Naive B cell (primary cell): ENCODE measurements around the gene FAR2. TPM values are rescaled to one million over a fixed set of nuclear protein-coding genes. Genes with fewer than 3 reads are reported as not detected.

Experiments
- ATAC-seq, 2 donors: fragments of 150-1000 bp; cut with Tn5 transposase; 2 replicates each; pipeline ENCODE4 v1.10.0; 2021; ENCODE audit warnings: low read depth in 2 of 2, mild to moderate bottlenecking in 2 of 2, moderate library complexity in 2 of 2
- DNase-seq: peaks from one replicate; pipeline ENCODE4 v3.0.0; 2022
- H3K27ac Mint-ChIP-seq, 6 donors: one replicate each; pipeline ENCODE4 v1.8.0; 2020 to 2022; ENCODE audit warnings: mild to moderate bottlenecking in 6 of 6, mixed read lengths in 6 of 6, moderate library complexity in 5 of 6, inconsistent platforms in 2 of 6
- H3K27me3 Mint-ChIP-seq, 3 donors: one replicate each; pipeline ENCODE4 v1.8.0; 2021 to 2022; ENCODE audit warnings: mixed read lengths in 3 of 3, mild to moderate bottlenecking in 1 of 3
- H3K36me3 Mint-ChIP-seq, 2 donors: one replicate each; pipeline ENCODE4 v1.8.0; 2020 to 2022; ENCODE audit warnings: mixed read lengths in 2 of 2, inconsistent platforms in 1 of 2, mild to moderate bottlenecking in 1 of 2
- H3K4me1 Mint-ChIP-seq, 3 donors: one replicate each; pipeline ENCODE4 v1.8.0; 2020 to 2022; ENCODE audit warnings: mixed read lengths in 3 of 3, inconsistent platforms in 1 of 3, mild to moderate bottlenecking in 1 of 3, moderate library complexity in 1 of 3
- H3K4me3 Mint-ChIP-seq, 8 donors: one replicate each; pipeline ENCODE4 v1.8.0; 2020 to 2022; ENCODE audit warnings: mild to moderate bottlenecking in 8 of 8, mixed read lengths in 8 of 8, moderate library complexity in 8 of 8, inconsistent platforms in 2 of 8
- H3K9me3 Mint-ChIP-seq, 7 donors: one replicate each; pipeline ENCODE4 v1.8.0; 2020 to 2022; ENCODE audit warnings: mixed read lengths in 7 of 7, mild to moderate bottlenecking in 5 of 7, inconsistent platforms in 2 of 7, moderate library complexity in 1 of 7
- polyA plus RNA-seq, 6 donors: library from polyadenylated mRNA; unstranded; fragments of 300-500 nt; fragmentation: Illumina TruSeq; gene quantifications; one replicate each; pipeline ENCODE4 v1.2.3, GENCODE V29; 2021; ENCODE audit warnings: low read depth in 6 of 6

FAR2 gene
- polyA plus RNA-seq, 6 donors from 2014 or later = 0.23 to 1.0 (median 0.81) TPM; not detected in 2

GRCh38 chr12:29291226-29291625 lies 142.1 kb downstream of the FAR2 start:
- no peaks in the 10 kb centered on the region for H3K4me1 Mint-ChIP-seq
- DNase-seq (no peak), ATAC-seq (no peak)
- peaks cover 0 to 13% (median 9%) of the 10 kb centered on the region in 7 donors for H3K9me3 Mint-ChIP-seq
- peaks cover 0 to 8% of the 10 kb centered on the region in 2 donors for H3K36me3 Mint-ChIP-seq
- H3K27me3 Mint-ChIP-seq = no peaks in the 10 kb centered on the region
- H3K27ac Mint-ChIP-seq = no peak overlapping the region
- H3K4me3 Mint-ChIP-seq = no peak overlapping the region

- peak in 1 of 2 donors; percentile 49 for ATAC-seq
- no peak overlapping the region for H3K4me3 Mint-ChIP-seq
- H3K36me3 Mint-ChIP-seq = no peaks in the 10 kb centered on the region
- no peaks in the 10 kb centered on the region for H3K9me3 Mint-ChIP-seq
- no peak overlapping the region for H3K27ac Mint-ChIP-seq
- peaks cover 0 to 7% (median 5%) of the 10 kb centered on the region in 3 donors for H3K4me1 Mint-ChIP-seq
- H3K27me3 Mint-ChIP-seq = no peaks in the 10 kb centered on the region
- no peak for DNase-seq
These were observed 150.6 kb downstream of the FAR2 start for GRCh38 chr12:29299633-29300032.

GRCh38 chr12:29301114-29301513 lies 152.0 kb downstream of the FAR2 start:
- ATAC-seq (no peak), DNase-seq (no peak)
- Mint-ChIP-seq H3K27me3 (no peaks in the 10 kb centered on the region), H3K4me1 (peaks cover 0 to 7% (median 5%) of the 10 kb centered on the region in 3 donors), H3K4me3 (no peak overlapping the region), H3K36me3 (no peaks in the 10 kb centered on the region), H3K9me3 (no peaks in the 10 kb centered on the region), H3K27ac (peak overlapping the region in 2 of 6 donors; percentile 17 to 23)

GRCh38 chr12:29304388-29304787 lies 155.3 kb downstream of the FAR2 start:
- H3K9me3 Mint-ChIP-seq = no peaks in the 10 kb centered on the region
- no peak overlapping the region for H3K4me3 Mint-ChIP-seq

GRCh38 chr12:29306266-29306665 lies 157.2 kb downstream of the FAR2 start:
- DNase-seq = no peak
- no peak for ATAC-seq
- Mint-ChIP-seq H3K27me3 (no peaks in the 10 kb centered on the region), H3K36me3 (no peaks in the 10 kb centered on the region), H3K4me3 (no peak overlapping the region), H3K9me3 (no peaks in the 10 kb centered on the region), H3K4me1 (no peaks in the 10 kb centered on the region), H3K27ac (no peak overlapping the region)

More at GRCh38 chr12:29304388-29304787, 155.3 kb downstream of the FAR2 start:
- no peak for ATAC-seq
- no peaks in the 10 kb centered on the region for H3K36me3 Mint-ChIP-seq
- H3K27ac Mint-ChIP-seq = no peak overlapping the region
- no peaks in the 10 kb centered on the region for H3K27me3 Mint-ChIP-seq
- H3K4me1 Mint-ChIP-seq = peaks cover 0 to 6% (median 4%) of the 10 kb centered on the region in 3 donors
- DNase-seq = no peak

- H3K27me3 Mint-ChIP-seq = no peaks in the 10 kb centered on the region
- ATAC-seq = no peak
- H3K9me3 Mint-ChIP-seq = no peaks in the 10 kb centered on the region
- no peak overlapping the region for H3K27ac Mint-ChIP-seq
- H3K4me1 Mint-ChIP-seq = no peaks in the 10 kb centered on the region
- no peak for DNase-seq
- no peaks in the 10 kb centered on the region for H3K36me3 Mint-ChIP-seq
- H3K4me3 Mint-ChIP-seq = no peak overlapping the region
These were observed 157.6 kb downstream of the FAR2 start for GRCh38 chr12:29306682-29307081.

- DNase-seq = no peak
- no peaks in the 10 kb centered on the region for H3K9me3 Mint-ChIP-seq
- no peak overlapping the region for H3K27ac Mint-ChIP-seq
- H3K27me3 Mint-ChIP-seq = no peaks in the 10 kb centered on the region
- H3K36me3 Mint-ChIP-seq = no peaks in the 10 kb centered on the region
- no peaks in the 10 kb centered on the region for H3K4me1 Mint-ChIP-seq
- no peak overlapping the region for H3K4me3 Mint-ChIP-seq
- ATAC-seq = no peak
These were observed 160.3 kb downstream of the FAR2 start for GRCh38 chr12:29309320-29309902.

GRCh38 chr12:29310899-29311298 lies 161.8 kb downstream of the FAR2 start:
- ATAC-seq = no peak
- Mint-ChIP-seq H3K27me3 (no peaks in the 10 kb centered on the region), H3K4me1 (peaks cover 0 to 5% (median 0%) of the 10 kb centered on the region in 3 donors), H3K9me3 (no peaks in the 10 kb centered on the region), H3K27ac (no peak overlapping the region), H3K36me3 (no peaks in the 10 kb centered on the region), H3K4me3 (no peak overlapping the region)
- no peak for DNase-seq

- no peaks in the 10 kb centered on the region for H3K36me3 Mint-ChIP-seq
- peaks cover 8 to 15% (median 8%) of the 10 kb centered on the region in 3 donors for H3K4me1 Mint-ChIP-seq
- H3K4me3 Mint-ChIP-seq = no peak overlapping the region
- H3K9me3 Mint-ChIP-seq = no peaks in the 10 kb centered on the region
- H3K27me3 Mint-ChIP-seq = no peaks in the 10 kb centered on the region
- ATAC-seq (no peak), DNase-seq (no peak)
- no peak overlapping the region for H3K27ac Mint-ChIP-seq
These were observed 165.3 kb downstream of the FAR2 start for GRCh38 chr12:29314416-29314815.

GRCh38 chr12:29316752-29317151 lies 167.7 kb downstream of the FAR2 start:
- no peaks in the 10 kb centered on the region for H3K9me3 Mint-ChIP-seq
- DNase-seq (no peak), ATAC-seq (no peak)
- H3K27me3 Mint-ChIP-seq = no peaks in the 10 kb centered on the region
- H3K36me3 Mint-ChIP-seq = no peaks in the 10 kb centered on the region
- no peak overlapping the region for H3K4me3 Mint-ChIP-seq
- H3K27ac Mint-ChIP-seq = peak overlapping the region in 1 of 6 donors; percentile 24
- peaks cover 8 to 15% (median 8%) of the 10 kb centered on the region in 3 donors for H3K4me1 Mint-ChIP-seq

GRCh38 chr12:29317556-29318363 lies 168.7 kb downstream of the FAR2 start:
- Mint-ChIP-seq H3K9me3 (no peaks in the 10 kb centered on the region), H3K27me3 (no peaks in the 10 kb centered on the region), H3K4me3 (no peak overlapping the region), H3K36me3 (no peaks in the 10 kb centered on the region), H3K4me1 (peaks cover 8 to 15% (median 8%) of the 10 kb centered on the region in 3 donors), H3K27ac (peak overlapping the region in 3 of 6 donors; percentile 9 to 61 (median 26))
- DNase-seq (peak; percentile 30), ATAC-seq (peak; percentile 99 to 100)

GRCh38 chr12:29320295-29321085 lies 171.4 kb downstream of the FAR2 start:
- Mint-ChIP-seq H3K4me3 (no peak overlapping the region), H3K27me3 (no peaks in the 10 kb centered on the region), H3K27ac (no peak overlapping the region), H3K9me3 (peaks cover 0 to 6% (median 4%) of the 10 kb centered on the region in 7 donors), H3K4me1 (peaks cover 8 to 14% (median 12%) of the 10 kb centered on the region in 3 donors), H3K36me3 (peaks cover 7 to 8% of the 10 kb centered on the region in 2 donors)
- DNase-seq (no peak), ATAC-seq (no peak)

- no peak overlapping the region for H3K4me3 Mint-ChIP-seq
These were observed 173.1 kb downstream of the FAR2 start for GRCh38 chr12:29322157-29322556.

More at GRCh38 chr12:29322157-29322556, 173.1 kb downstream of the FAR2 start:
- Mint-ChIP-seq H3K9me3 (peaks cover 0 to 8% (median 4%) of the 10 kb centered on the region in 7 donors), H3K4me1 (peaks cover 8 to 14% (median 12%) of the 10 kb centered on the region in 3 donors), H3K27ac (peak overlapping the region in 1 of 6 donors; percentile 2), H3K27me3 (no peaks in the 10 kb centered on the region), H3K36me3 (peaks cover 7 to 8% of the 10 kb centered on the region in 2 donors)
- no peak for ATAC-seq
- DNase-seq = no peak
